Omental fat pad (tissue), 4 donors: ENCODE results near the gene LPIN3. TPM values are rescaled to one million over a fixed set of nuclear protein-coding genes. Genes with fewer than 3 reads are reported as not detected.
A peak's percentile ranks its signal among the peaks of the same experiment; 100 is the strongest.
"Not testable (repeated sequence)": the region's sequence is repeated elsewhere in the genome, so short reads cannot be mapped to it uniquely, and the experiment has no call there.

Experiments
- ATAC-seq: fragments of 150-250 bp; one replicate; pipeline ENCODE4 v1.9.1; 2016; ENCODE audit warnings: mild to moderate bottlenecking, moderate library complexity; ENCODE audit not compliant: low FRiP score
- DNase-seq: peaks from one replicate; pipeline ENCODE4 v3.0.0-alpha.2; 2019; ENCODE audit warnings: low spot score
- total RNA-seq, 4 donors: library from RNA; depleted of rRNA; stranded (reverse); fragments of >200 nt; gene quantifications; one replicate each; pipeline ENCODE4 v1.1.0, GENCODE V29; 2016
- TF ChIP-seq, protein P1 (sequence below), 3 donors: fragments of 450-650 bp; IDR thresholded peaks; one replicate each; pipeline ENCODE4 v1.5.1; 2016 to 2017; ENCODE audit warnings: antibody characterized with exemption in 3 of 3, mild to moderate bottlenecking in 3 of 3, moderate library complexity in 2 of 3

LPIN3 gene
- total RNA-seq, 4 donors from 2014 or later, result 17.2 to 51.2 (median 34.2) TPM

DNA sequence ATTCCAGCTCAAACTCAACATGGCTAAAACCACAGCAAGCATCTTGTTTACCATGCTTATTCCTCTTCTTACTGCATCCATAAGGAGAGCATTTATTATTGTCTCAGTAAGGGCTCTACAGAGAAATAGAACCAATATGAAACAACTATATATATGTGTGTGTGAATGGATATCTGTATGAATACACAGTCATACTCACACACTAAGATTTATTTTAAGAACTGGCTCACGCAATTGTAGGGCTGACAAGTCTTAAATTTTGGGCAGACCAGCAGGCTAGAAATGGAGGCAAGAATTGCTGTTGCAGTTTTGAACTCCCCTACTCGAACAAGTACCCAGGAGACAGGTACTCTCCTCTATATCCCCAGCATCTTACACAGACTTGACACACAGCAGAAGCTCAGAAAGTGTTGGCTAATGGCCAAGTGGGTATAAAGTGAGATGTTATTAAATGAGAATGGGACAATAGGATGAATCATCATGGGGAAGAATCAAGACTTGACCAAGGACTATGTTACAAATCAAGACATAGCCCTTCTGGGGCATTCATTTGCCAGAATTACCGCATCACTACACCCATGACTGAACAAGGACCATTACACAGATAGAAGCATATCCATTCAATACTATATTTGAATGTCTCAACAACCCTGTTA lies 36.1 kb upstream of the LPIN3 start:
- TF ChIP-seq, protein P1, sequence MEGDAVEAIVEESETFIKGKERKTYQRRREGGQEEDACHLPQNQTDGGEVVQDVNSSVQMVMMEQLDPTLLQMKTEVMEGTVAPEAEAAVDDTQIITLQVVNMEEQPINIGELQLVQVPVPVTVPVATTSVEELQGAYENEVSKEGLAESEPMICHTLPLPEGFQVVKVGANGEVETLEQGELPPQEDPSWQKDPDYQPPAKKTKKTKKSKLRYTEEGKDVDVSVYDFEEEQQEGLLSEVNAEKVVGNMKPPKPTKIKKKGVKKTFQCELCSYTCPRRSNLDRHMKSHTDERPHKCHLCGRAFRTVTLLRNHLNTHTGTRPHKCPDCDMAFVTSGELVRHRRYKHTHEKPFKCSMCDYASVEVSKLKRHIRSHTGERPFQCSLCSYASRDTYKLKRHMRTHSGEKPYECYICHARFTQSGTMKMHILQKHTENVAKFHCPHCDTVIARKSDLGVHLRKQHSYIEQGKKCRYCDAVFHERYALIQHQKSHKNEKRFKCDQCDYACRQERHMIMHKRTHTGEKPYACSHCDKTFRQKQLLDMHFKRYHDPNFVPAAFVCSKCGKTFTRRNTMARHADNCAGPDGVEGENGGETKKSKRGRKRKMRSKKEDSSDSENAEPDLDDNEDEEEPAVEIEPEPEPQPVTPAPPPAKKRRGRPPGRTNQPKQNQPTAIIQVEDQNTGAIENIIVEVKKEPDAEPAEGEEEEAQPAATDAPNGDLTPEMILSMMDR (IDR thresholded peaks at IDR 0.05), result no peak
- DNase-seq, result no peak

DNA sequence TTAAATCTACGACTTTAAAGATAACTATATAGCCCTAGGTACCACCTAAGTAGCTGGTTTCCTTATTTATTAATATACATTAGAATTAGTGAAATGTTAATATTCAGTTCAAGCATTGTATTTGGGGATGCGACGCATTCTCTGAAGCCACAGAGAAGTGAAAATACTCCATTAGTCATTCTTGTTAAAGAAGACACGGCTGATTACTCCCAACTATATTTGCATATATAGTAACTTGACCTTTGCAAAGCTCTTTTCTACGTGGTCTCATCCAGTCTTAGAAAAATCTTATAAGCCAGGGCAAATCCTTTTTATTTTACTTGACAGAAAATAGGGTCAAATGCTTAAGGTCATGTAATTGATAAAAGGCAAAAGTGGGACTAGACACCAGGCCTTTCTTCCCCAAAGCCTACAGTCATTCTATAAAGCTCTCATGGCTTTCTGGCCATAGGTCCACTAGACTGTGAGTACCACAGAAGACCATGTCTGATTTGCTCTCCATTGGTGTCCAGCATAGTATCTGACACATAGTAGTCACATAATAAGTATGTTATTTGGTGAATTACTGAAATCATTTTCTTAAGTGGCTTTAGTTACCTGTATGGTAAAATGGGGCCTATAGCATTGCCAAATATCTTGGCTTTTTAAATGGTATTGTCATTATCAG lies 34.4 kb upstream of the LPIN3 start:
- DNase-seq (no peak), ATAC-seq (no peak)
- TF ChIP-seq, protein P1 (IDR thresholded peaks at IDR 0.05), result no peak

More for the DNA sequence above, 36.1 kb upstream of the LPIN3 start:
- no peak for ATAC-seq

DNA sequence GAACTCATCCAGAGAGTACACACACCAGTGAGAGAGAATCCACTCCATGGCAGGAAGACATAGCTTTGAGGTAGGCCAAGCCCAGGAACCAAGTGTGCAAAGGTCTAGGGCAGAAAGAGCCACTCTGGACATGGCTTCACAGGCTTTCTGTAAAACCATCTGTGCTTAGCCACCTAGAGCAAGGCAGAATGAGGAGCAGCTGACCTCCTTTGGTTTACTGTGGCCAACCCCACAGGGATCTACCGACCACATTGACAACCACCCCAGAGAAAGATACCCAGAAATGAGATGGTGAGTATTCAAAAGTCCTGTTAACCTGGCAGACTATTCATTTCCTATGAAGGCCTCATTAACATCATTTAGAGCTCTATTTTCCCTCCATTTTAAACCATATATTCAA lies 33.6 kb upstream of the LPIN3 start:
- ATAC-seq (no peak), DNase-seq (no peak)
- TF ChIP-seq, protein P1 (IDR thresholded peaks at IDR 0.05), result no peak

GRCh38 chr20:41308290-41308711 lies 32.3 kb upstream of the LPIN3 start:
- TF ChIP-seq, protein P1 (IDR thresholded peaks at IDR 0.05), result no peak
- DNase-seq (no peak), ATAC-seq (peak; percentile 72)

- peak; percentile 49 for ATAC-seq
- no peak for DNase-seq
- TF ChIP-seq, protein P1 (IDR thresholded peaks at IDR 0.05), result no peak
Measured at GRCh38 chr20:41308726-41309413, 31.8 kb upstream of the LPIN3 start.

- DNase-seq (no peak), ATAC-seq (no peak)
- TF ChIP-seq, protein P1 (IDR thresholded peaks at IDR 0.05), result no peak
Measured at GRCh38 chr20:41309817-41310216, 30.8 kb upstream of the LPIN3 start.

DNA sequence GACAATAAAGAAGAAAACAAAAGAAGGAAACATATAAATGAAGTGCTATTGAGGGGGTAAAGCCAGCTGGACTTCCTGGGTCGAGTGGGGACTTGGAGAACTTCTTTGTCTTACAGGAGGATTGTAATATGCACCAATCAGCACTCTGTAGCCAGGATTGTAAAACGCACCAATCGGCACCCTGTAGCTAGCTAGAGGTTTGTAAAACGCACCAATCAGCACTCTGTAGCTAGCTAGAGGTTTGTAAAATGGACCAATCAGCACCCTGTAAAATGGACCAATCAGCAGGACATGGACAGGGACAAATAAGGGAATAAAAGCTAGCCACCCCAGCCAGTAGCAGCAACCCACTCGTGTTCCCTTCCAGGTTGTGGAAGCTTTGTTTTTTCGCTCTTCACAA lies 28.6 kb upstream of the LPIN3 start:
- ATAC-seq, DNase-seq: not testable (repeated sequence)
